Renal pelvis (tissue), 4 donors: ENCODE data around the gene TPSAB1. TPM values are rescaled to one million over a fixed set of nuclear protein-coding genes. Genes with fewer than 3 reads are reported as not detected.
"Not testable (repeated sequence)": the region's sequence is repeated elsewhere in the genome, so short reads cannot be mapped to it uniquely, and the experiment has no call there.

Experiments
- DNase-seq: peaks from one replicate; pipeline ENCODE4 v3.0.0-alpha.2; 2013
- polyA plus RNA-seq, 3 donors: library from polyadenylated mRNA; unstranded; fragments of 120-200 nt; gene quantifications; one replicate each; pipeline ENCODE4 v1.2.1, GENCODE V29; 2013; ENCODE audit not compliant: insufficient read length in 3 of 3

TPSAB1 gene
- polyA plus RNA-seq, 3 donors, result 0.38 TPM; not detected in 2

GRCh38 chr16:1265090-1265630 is 24.7 kb downstream of the TPSAB1 start:
- no peak for DNase-seq

- no peak for DNase-seq
Measured at GRCh38 chr16:1265826-1266225, 25.3 kb downstream of the TPSAB1 start.

GRCh38 chr16:1269418-1269817 is 28.9 kb downstream of the TPSAB1 start:
- DNase-seq, result not testable (repeated sequence)

GRCh38 chr16:1271380-1271723 is 30.8 kb downstream of the TPSAB1 start:
- no peak for DNase-seq

GRCh38 chr16:1271724-1272413 is 31.4 kb downstream of the TPSAB1 start:
- not testable (repeated sequence) for DNase-seq

GRCh38 chr16:1272453-1273198 is 32.1 kb downstream of the TPSAB1 start:
- no peak for DNase-seq

- no peak for DNase-seq
Measured at GRCh38 chr16:1273816-1274215, 33.3 kb downstream of the TPSAB1 start.

GRCh38 chr16:1274767-1275166 is 34.3 kb downstream of the TPSAB1 start:
- DNase-seq, result no peak

- DNase-seq, result no peak
Measured at GRCh38 chr16:1275791-1276579, 35.5 kb downstream of the TPSAB1 start.

- DNase-seq, result no peak
Measured at GRCh38 chr16:1276580-1276878, 36.0 kb downstream of the TPSAB1 start.

- no peak for DNase-seq
Measured at GRCh38 chr16:1277151-1277598, 36.7 kb downstream of the TPSAB1 start.

- DNase-seq, result no peak
Measured at GRCh38 chr16:1277617-1278282, 37.2 kb downstream of the TPSAB1 start.

- no peak for DNase-seq
Measured at GRCh38 chr16:1278477-1278876, 38.0 kb downstream of the TPSAB1 start.

GRCh38 chr16:1279081-1279944 is 38.8 kb downstream of the TPSAB1 start:
- no peak for DNase-seq

- no peak for DNase-seq
Measured at GRCh38 chr16:1279945-1280589, 39.6 kb downstream of the TPSAB1 start.

- no peak for DNase-seq
Measured at GRCh38 chr16:1280783-1281182, 40.3 kb downstream of the TPSAB1 start.

- no peak for DNase-seq
Measured at GRCh38 chr16:1281517-1281916, 41.0 kb downstream of the TPSAB1 start.

- DNase-seq, result no peak
Measured at GRCh38 chr16:1282324-1282973, 41.9 kb downstream of the TPSAB1 start.

- DNase-seq, result no peak
Measured at GRCh38 chr16:1283296-1283695, 42.8 kb downstream of the TPSAB1 start.
